Hepatocyte (in vitro differentiated cells): ENCODE measurements around the gene WDR91. TPM values are rescaled to one million over a fixed set of nuclear protein-coding genes. Genes with fewer than 3 reads are reported as not detected.

Source experiments
- DNase-seq: peaks from one replicate; pipeline ENCODE4 v3.0.0-alpha.2; 2016; ENCODE audit warnings: low spot score
- H2AFZ ChIP-seq: fragments of 200-600 bp; sonication (generic); 2 replicates; pipeline ENCODE4 v1.6.0; 2016; ENCODE audit warnings: antibody characterized with exemption, mild to moderate bottlenecking
- H3K27ac ChIP-seq: fragments of 200-600 bp; sonication (generic); 2 replicates; pipeline ENCODE4 v1.5.1; 2016; ENCODE audit warnings: mild to moderate bottlenecking
- H3K27me3 ChIP-seq: fragments of 200-600 bp; sonication (generic); 2 replicates; pipeline ENCODE4 v1.6.1; 2016
- H3K36me3 ChIP-seq: fragments of 200-600 bp; sonication (generic); replicated peaks from 2 replicates; pipeline ENCODE4 v1.5.1; 2016; ENCODE audit warnings: low read depth; ENCODE audit not compliant: insufficient read depth
- H3K4me1 ChIP-seq: fragments of 200-600 bp; sonication (generic); 2 replicates; pipeline ENCODE4 v1.5.1; 2016; ENCODE audit warnings: mild to moderate bottlenecking, moderate library complexity; ENCODE audit not compliant: insufficient read depth
- H3K4me2 ChIP-seq: fragments of 200-600 bp; sonication (generic); 2 replicates; pipeline ENCODE4 v1.6.0; 2016
- H3K4me3 ChIP-seq: fragments of 200-600 bp; sonication (generic); 2 replicates; pipeline ENCODE4 v1.5.1; 2016; ENCODE audit warnings: mild to moderate bottlenecking
- H3K79me2 ChIP-seq: fragments of 200-600 bp; sonication (generic); 2 replicates; pipeline ENCODE4 v1.6.0; 2017; ENCODE audit warnings: mild to moderate bottlenecking
- H3K9me2 ChIP-seq: fragments of 200-600 bp; sonication (generic); replicated peaks from 2 replicates; pipeline ENCODE4 v1.6.0; 2017; ENCODE audit warnings: mild to moderate bottlenecking; ENCODE audit not compliant: insufficient read depth
- H3K9me3 ChIP-seq: fragments of 200-600 bp; sonication (generic); 2 replicates; pipeline ENCODE4 v1.5.1; 2016; ENCODE audit warnings: low read depth, mild to moderate bottlenecking
- H4K20me1 ChIP-seq: fragments of 200-600 bp; sonication (generic); 2 replicates; pipeline ENCODE4 v1.6.0; 2016; ENCODE audit warnings: mild to moderate bottlenecking; ENCODE audit not compliant: insufficient read depth, poor library complexity, severe bottlenecking
- CTCF ChIP-seq: fragments of 200-600 bp; sonication (generic); IDR thresholded peaks from 2 replicates; pipeline ENCODE4 v1.5.1; 2016; ENCODE audit warnings: antibody characterized with exemption, mild to moderate bottlenecking; ENCODE audit not compliant: poor library complexity
- EZH2 ChIP-seq: fragments of 200-600 bp; sonication (generic); IDR thresholded peaks from 2 replicates; pipeline ENCODE4 v1.6.1; 2016; ENCODE audit warnings: antibody characterized with exemption, mild to moderate bottlenecking, borderline replicate concordance
- EZH2phosphoT487 ChIP-seq: fragments of 200-600 bp; sonication (generic); IDR thresholded peaks from one replicate; pipeline ENCODE4 v1.6.1; 2018; ENCODE audit warnings: antibody characterized with exemption, mild to moderate bottlenecking, low read depth, moderate library complexity; ENCODE audit not compliant: unreplicated experiment, severe bottlenecking
- WGBS: methylation state at CpG from one replicate; pipeline ENCODE4 v1.1.6; 2016; ENCODE audit warnings: low lambda C conversion rate; ENCODE audit errors: missing lambda C conversion rate; 5-methylcytosine and 5-hydroxymethylcytosine counted together
- polyA plus RNA-seq: library from polyadenylated mRNA; unstranded; fragments of >200 nt; fragmentation: Nextera tagmentation; extraction: Ambion mirVana; gene quantifications from 2 replicates; pipeline ENCODE4 v1.2.1, GENCODE V29; 2016
- total RNA-seq: library from RNA; depleted of rRNA; stranded (reverse); fragments of >200 nt; gene quantifications from 2 replicates; pipeline ENCODE4 v1.2.3, GENCODE V29; 2014

Gene WDR91
- total and polyA plus RNA-seq, 2 experiments from 2014 or later = 8.0 to 8.2 TPM

- no peak for TF ChIP-seq CTCF
- TF ChIP-seq EZH2phosphoT487 = no peak
- no peak for TF ChIP-seq EZH2
- Histone ChIP-seq H3K79me2 (peaks cover 10% of the 10 kb centered on the region), H4K20me1 (no peaks in the 10 kb centered on the region), H3K9me3 (peaks cover 9% of the 10 kb centered on the region), H3K4me3 (no peak overlapping the region), H3K27ac (no peak overlapping the region), H3K36me3 (no peaks in the 10 kb centered on the region), H3K4me1 (peaks cover 10% of the 10 kb centered on the region), H3K4me2 (no peak overlapping the region), H3K27me3 (no peaks in the 10 kb centered on the region), H2AFZ (no peak overlapping the region), H3K9me2 (no peaks in the 10 kb centered on the region)
- 88% methylated on average over 1 of the region's 1 CpG for WGBS
- no peak for DNase-seq
Observed at GRCh38 chr7:135158141-135158655, 53.1 kb downstream of the WDR91 start.

- H3K4me3 ChIP-seq = no peak overlapping the region
- no peak overlapping the region for H2AFZ ChIP-seq
Observed at GRCh38 chr7:135156290-135156689, 55.0 kb downstream of the WDR91 start.

GRCh38 chr7:135154734-135155133 is 56.6 kb downstream of the WDR91 start:
- H3K9me2 ChIP-seq = no peaks in the 10 kb centered on the region
- H3K4me3 ChIP-seq = no peak overlapping the region
- H3K27ac ChIP-seq = no peak overlapping the region
- DNase-seq = no peak
- no peaks in the 10 kb centered on the region for H3K27me3 ChIP-seq
- no peak for TF ChIP-seq EZH2phosphoT487
- TF ChIP-seq EZH2 = no peak
- WGBS = 58% methylated on average over 1 of the region's 1 CpG
- H3K9me3 ChIP-seq = peaks cover 9% of the 10 kb centered on the region
- H3K4me2 ChIP-seq = no peak overlapping the region
- H2AFZ ChIP-seq = no peak overlapping the region
- H3K4me1 ChIP-seq = no peaks in the 10 kb centered on the region
- peaks cover 15% of the 10 kb centered on the region for H3K79me2 ChIP-seq
- H3K36me3 ChIP-seq = no peaks in the 10 kb centered on the region
- H4K20me1 ChIP-seq = no peaks in the 10 kb centered on the region

More at GRCh38 chr7:135156290-135156689, 55.0 kb downstream of the WDR91 start:
- 91% methylated on average over 1 of the region's 1 CpG for WGBS
- H3K36me3 ChIP-seq = no peaks in the 10 kb centered on the region
- H4K20me1 ChIP-seq = no peaks in the 10 kb centered on the region
- peaks cover 9% of the 10 kb centered on the region for H3K9me3 ChIP-seq
- DNase-seq = no peak
- no peak overlapping the region for H3K27ac ChIP-seq
- TF ChIP-seq EZH2phosphoT487 (no peak), EZH2 (no peak), CTCF (no peak)
- H3K27me3 ChIP-seq = no peaks in the 10 kb centered on the region
- H3K9me2 ChIP-seq = no peaks in the 10 kb centered on the region
- H3K79me2 ChIP-seq = peaks cover 10% of the 10 kb centered on the region
- H3K4me2 ChIP-seq = no peak overlapping the region
- H3K4me1 ChIP-seq = peaks cover 10% of the 10 kb centered on the region

GRCh38 chr7:135152442-135152841 is 58.9 kb downstream of the WDR91 start:
- no peak overlapping the region for H3K4me2 ChIP-seq
- H4K20me1 ChIP-seq = no peaks in the 10 kb centered on the region
- H3K9me3 ChIP-seq = peaks cover 9% of the 10 kb centered on the region
- WGBS = 93% methylated on average over 1 of the region's 1 CpG
- no peak overlapping the region for H3K4me3 ChIP-seq
- H3K27me3 ChIP-seq = no peaks in the 10 kb centered on the region
- no peak for DNase-seq
- H2AFZ ChIP-seq = no peak overlapping the region
- TF ChIP-seq EZH2 (no peak), EZH2phosphoT487 (no peak), CTCF (no peak)
- H3K27ac ChIP-seq = no peak overlapping the region
- no peaks in the 10 kb centered on the region for H3K4me1 ChIP-seq
- no peaks in the 10 kb centered on the region for H3K9me2 ChIP-seq
- H3K36me3 ChIP-seq = no peaks in the 10 kb centered on the region
- peaks cover 18% of the 10 kb centered on the region for H3K79me2 ChIP-seq
